SK-MEL-5 (cell line): ENCODE data around the gene ARL5B. TPM values are rescaled to one million over a fixed set of nuclear protein-coding genes. Genes with fewer than 3 reads are reported as not detected.
A peak's percentile ranks its signal among the peaks of the same experiment; 100 is the strongest.
"Not testable (repeated sequence)": the region's sequence is repeated elsewhere in the genome, so short reads cannot be mapped to it uniquely, and the experiment has no call there.

ENCODE experiments used
- DNase-seq: peaks from one replicate; pipeline ENCODE4 v3.0.0-alpha.2; 2016; ENCODE audit warnings: low read depth, low spot score
- in situ Hi-C: cut with HindIII; loops from 2 replicates; pipeline ENCODE4 v1.10.0; 2016; ENCODE audit warnings: low sequenced_read_pairs, high pct_unique_total_duplicates, low pct_unique_long_range_greater_than_20kb
- polyA plus RNA-seq, 2 experiments: library from polyadenylated mRNA; depleted of rRNA; stranded (reverse); fragments of >200 nt; gene quantifications; 2 replicates each; pipeline ENCODE4 v1.2.3, GENCODE V29; 2015
- total RNA-seq: library from RNA; depleted of rRNA; stranded (reverse); fragments of >200 nt; shearing (Covaris generic); gene quantifications from 2 replicates; pipeline ENCODE4 v1.2.3, GENCODE V29; 2014; rRNA removed

The ARL5B gene
- 13.2 and 13.3 TPM in 2 replicates for total RNA-seq
- 6.1 and 8.6 TPM in 2 replicates for polyA plus RNA-seq (2015; cell fraction: cytosol; rRNA removed)
- polyA plus RNA-seq (2015; cell fraction: nucleus; rRNA removed), result 25.0 and 28.3 TPM in 2 replicates

GRCh38 chr10:18659125-18659818 is at the start of gene ARL5B:
TSS of gene ARL5B (plus strand) at chr10:18659431. CDS start at chr10:18659638, 207 bp downstream.
- in situ Hi-C loops, result no loop called here
- peak; percentile 95 for DNase-seq

GRCh38 chr10:18610517-18610916 is 48.7 kb upstream of the ARL5B start:
- DNase-seq, result no peak
- in situ Hi-C loops, result no loop called here

- in situ Hi-C loops, result no loop called here
- DNase-seq, result no peak
Observed at GRCh38 chr10:18611168-18611567, 48.1 kb upstream of the ARL5B start.

- in situ Hi-C loops, result no loop called here
- no peak for DNase-seq
Observed at GRCh38 chr10:18615618-18616017, 43.6 kb upstream of the ARL5B start.

- in situ Hi-C loops, result no loop called here
- DNase-seq, result no peak
Observed at GRCh38 chr10:18616337-18616736, 42.9 kb upstream of the ARL5B start.

GRCh38 chr10:18619016-18619415 is 40.2 kb upstream of the ARL5B start:
- in situ Hi-C loops, result no loop called here
- DNase-seq, result no peak

GRCh38 chr10:18620856-18621255 is 38.4 kb upstream of the ARL5B start:
- DNase-seq, result no peak
- in situ Hi-C loops, result no loop called here

- in situ Hi-C loops, DNase-seq: not testable (repeated sequence)
Observed at GRCh38 chr10:18623671-18624070, 35.6 kb upstream of the ARL5B start.

- in situ Hi-C loops, result no loop called here
- DNase-seq, result no peak
Observed at GRCh38 chr10:18625886-18626285, 33.3 kb upstream of the ARL5B start.

GRCh38 chr10:18627452-18628018 is 31.7 kb upstream of the ARL5B start:
- DNase-seq, result peak; percentile 49
- in situ Hi-C loops, result not testable (repeated sequence)

GRCh38 chr10:18632500-18632899 is 26.7 kb upstream of the ARL5B start:
- in situ Hi-C loops, DNase-seq: not testable (repeated sequence)

GRCh38 chr10:18635995-18636394 is 23.2 kb upstream of the ARL5B start:
- no peak for DNase-seq
- in situ Hi-C loops, result no loop called here

GRCh38 chr10:18637400-18637799 is 21.8 kb upstream of the ARL5B start:
- DNase-seq, in situ Hi-C loops: not testable (repeated sequence)

GRCh38 chr10:18639719-18640118 is 19.5 kb upstream of the ARL5B start:
- in situ Hi-C loops, DNase-seq: not testable (repeated sequence)

- DNase-seq, result no peak
Observed at GRCh38 chr10:18647151-18647550, 12.1 kb upstream of the ARL5B start.

GRCh38 chr10:18647945-18648344 is 11.3 kb upstream of the ARL5B start:
- in situ Hi-C loops, result no loop called here
- DNase-seq, result no peak

More at GRCh38 chr10:18647151-18647550, 12.1 kb upstream of the ARL5B start:
- in situ Hi-C loops, result no loop called here

GRCh38 chr10:18649364-18649959 is 9.8 kb upstream of the ARL5B start:
- DNase-seq, result no peak
- in situ Hi-C loops, result no loop called here

- no peak for DNase-seq
- in situ Hi-C loops, result no loop called here
Observed at GRCh38 chr10:18650404-18650997, 8.7 kb upstream of the ARL5B start.
